GM18505 (cell line): Measurements from ENCODE around the gene CDH1.
"Not testable (repeated sequence)": the region's sequence is repeated elsewhere in the genome, so short reads cannot be mapped to it uniquely, and the experiment has no call there.

Experiments
- ATAC-seq: cut with Tn5 transposase; IDR thresholded peaks from one replicate; pipeline ENCODE4 v1.9.1; 2021; ENCODE audit not compliant: unreplicated experiment
- POLR2A ChIP-seq: IDR thresholded peaks from 4 replicates; pipeline ENCODE4 v1.6.1; 2011; ENCODE audit warnings: borderline replicate concordance; ENCODE audit not compliant: insufficient read depth, insufficient read length; ENCODE audit errors: extremely low read depth

Gene CDH1

DNA sequence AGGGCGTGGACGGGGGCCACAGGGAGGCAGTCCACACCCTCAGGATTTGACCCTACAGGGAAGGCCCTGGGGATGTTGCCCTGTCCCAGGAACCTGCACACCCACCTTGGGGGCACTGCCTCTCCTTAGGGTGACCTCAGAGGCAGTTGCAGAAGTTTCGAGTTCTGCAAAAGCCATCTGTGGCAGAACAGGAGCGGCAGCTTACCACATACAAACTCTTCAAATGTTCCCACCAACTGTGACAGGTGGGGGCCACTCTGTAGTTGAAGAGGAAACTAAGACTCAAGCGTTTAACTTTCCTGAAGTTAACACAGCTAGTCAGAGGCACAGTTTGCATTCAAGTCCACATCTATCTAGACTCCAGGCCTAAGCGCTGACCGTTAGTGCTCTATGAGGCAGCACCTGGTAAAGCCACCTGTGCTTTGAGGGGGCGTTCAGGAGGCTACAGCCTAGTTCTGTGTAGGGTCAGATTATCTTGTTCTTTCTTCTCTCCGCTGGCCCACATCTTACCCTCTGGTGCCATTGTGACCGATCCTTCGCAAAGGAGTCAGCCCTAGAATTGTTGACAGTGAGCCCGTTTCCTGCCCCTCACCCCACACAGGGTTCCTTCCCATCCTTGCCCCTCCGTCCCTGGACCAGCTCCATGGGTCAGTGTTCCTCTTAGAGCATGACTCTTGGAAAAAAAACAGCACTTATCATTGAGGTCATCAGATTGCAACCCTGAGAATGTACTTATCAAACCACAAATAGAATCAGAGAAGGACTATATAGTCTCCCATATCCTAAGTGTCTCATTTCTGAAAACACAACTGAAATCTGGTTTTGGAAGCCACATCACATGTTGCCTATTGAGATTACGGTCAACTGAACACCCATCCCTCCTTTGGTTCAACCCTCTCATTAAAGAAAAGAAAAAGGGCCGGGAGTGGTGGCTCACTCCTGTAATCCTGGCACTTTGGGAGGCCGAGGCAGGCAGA is 45.4 kb downstream of the CDH1 start:
- TF ChIP-seq POLR2A, result peak; percentile 24
- ATAC-seq, result peak; percentile 58

DNA sequence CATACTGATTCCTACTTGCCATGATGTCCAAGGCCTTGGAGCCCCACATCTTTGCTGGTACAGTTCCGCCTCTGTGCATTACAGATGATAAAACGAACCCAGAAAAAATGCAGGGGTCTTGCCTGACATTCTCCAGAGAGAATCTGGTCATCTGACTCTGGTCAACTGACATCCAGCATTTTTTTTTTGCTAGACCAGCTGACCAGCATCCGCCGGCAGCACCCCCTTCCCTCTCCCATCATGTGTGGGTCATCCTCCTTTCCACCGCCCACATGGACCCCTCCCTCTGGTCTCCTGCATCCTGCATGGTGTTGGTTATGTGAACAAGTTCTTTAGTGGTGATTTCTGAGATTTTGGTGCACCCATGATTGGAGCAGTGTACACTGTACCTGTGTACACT is 47.1 kb downstream of the CDH1 start:
- no peak for TF ChIP-seq POLR2A
- no peak for ATAC-seq

DNA sequence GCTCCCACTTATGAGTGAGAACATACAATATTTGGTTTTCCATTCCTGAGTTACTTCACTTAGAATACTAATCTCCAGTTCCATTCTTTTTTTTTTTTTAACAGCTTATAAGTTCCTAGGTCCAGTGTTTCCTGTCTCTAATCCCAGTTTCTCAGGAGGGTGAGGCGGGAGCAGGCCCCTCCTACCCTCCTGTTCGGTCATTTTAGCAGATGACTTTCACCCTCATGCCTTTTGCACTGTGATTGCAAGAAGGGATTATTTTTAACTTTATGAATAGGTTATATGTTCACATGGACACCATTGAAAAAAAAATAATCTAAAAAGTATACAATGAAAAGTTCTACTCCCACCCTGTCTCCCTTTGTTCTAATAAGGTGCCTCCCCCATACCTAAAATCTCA is 47.6 kb downstream of the CDH1 start:
- TF ChIP-seq POLR2A, result no peak
- no peak for ATAC-seq

DNA sequence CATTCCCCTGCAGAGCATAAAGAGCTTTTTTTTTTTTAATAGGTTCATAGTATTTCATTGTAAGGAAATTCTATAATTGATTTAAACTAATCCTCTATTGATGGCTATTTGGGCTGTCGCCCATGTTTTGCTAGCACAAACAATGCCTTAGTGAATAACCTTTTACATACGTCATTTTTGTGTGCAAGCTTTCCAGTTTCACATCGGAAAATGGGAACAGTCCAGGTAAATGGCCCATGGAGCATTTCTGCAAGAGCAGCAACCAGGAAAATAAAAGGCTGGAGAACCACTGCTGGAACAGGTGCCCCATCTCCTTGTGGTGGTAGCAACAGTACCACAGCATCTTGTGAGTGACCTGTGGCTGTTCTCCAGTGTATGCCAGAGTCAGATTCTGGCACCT is 48.6 kb downstream of the CDH1 start:
- ATAC-seq, result no peak

DNA sequence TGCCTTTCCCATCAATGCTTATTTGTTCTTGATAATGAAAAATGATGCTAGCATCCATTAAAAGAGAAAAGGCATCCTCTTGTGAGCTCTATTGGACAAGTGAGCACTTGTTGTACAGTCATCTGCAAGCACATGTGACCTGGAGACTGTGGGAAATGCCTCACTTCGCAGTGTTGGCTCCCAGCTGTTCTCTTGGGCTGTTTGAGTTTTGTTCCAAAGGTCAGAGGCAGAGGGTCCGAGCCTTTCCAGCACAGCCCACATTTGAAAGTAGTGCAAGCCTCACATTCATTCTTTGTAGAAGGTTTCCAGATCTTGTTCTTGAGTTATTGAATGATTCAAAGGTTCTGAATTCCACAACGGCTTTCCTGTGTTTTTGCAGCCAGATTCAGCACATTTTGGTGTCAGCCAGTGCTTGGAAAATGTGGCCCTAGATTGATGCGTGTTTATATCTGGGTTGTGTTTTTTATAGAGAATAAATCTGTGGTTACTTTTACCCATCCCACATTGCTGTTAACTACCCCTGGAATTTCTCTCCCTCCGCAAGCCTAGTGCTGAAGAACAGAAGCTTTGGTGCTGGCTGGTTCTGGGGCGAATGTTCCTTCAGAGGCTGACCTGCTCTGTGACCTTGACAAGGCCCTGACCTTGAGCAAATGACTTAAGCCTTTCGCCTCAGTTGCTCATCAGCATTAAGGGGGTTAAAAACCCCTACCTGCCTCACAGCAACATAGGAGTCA is 49.8 kb downstream of the CDH1 start:
- ATAC-seq, result no peak

More for the DNA sequence above, 48.6 kb downstream of the CDH1 start:
- TF ChIP-seq POLR2A, result no peak

DNA sequence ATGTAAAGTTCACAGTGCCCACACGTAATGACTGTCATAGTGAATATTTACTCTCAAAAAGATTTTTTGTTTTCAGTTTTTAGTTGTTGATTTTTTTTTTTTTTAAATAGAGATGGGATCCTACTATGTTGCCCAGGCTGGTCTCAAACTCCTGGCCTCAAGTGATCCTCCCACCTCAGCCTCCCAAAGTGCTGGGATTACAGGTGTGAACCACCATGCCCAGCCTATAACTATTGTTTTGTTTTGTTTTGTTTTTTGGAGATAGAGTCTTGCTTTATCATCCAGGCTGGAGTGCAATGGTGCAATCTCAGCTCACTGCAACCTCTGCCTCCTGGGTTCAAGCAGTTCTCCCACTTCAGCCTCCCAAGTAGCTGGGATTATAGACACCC is 50.3 kb downstream of the CDH1 start:
- not testable (repeated sequence) for ATAC-seq

More for the DNA sequence above, 49.8 kb downstream of the CDH1 start:
- no peak for TF ChIP-seq POLR2A

DNA sequence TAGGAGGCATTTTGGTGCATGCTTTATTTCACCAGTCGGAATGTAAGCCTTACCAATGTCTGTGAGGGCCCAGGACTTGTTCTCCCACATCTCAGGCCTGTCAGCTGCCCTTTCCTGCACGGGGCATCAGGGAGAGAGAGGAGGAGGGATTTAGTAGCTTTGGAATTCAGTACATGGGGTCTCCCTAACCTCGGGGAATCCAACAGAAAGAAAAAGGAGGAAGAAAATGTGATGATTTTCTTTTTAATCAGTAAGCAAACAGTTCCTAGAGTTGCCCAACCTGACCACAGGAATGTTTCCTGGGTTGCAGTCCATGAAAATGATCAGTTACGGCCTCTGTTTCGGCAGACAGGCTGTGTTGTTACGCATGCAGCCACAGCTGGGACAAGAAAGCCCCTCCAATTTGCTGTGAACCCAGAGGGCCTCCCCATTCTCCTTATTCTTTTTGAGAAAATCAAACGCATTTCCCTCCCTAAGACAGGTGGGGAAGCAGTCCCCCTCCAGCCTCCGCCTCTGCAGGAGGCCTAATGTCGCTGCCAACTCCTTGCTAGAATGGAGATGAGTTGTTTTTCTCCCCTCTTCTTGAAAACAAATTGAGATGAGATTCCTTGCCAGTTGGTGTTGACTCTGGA is 53.2 kb downstream of the CDH1 start:
- no peak for ATAC-seq
- TF ChIP-seq POLR2A, result no peak

DNA sequence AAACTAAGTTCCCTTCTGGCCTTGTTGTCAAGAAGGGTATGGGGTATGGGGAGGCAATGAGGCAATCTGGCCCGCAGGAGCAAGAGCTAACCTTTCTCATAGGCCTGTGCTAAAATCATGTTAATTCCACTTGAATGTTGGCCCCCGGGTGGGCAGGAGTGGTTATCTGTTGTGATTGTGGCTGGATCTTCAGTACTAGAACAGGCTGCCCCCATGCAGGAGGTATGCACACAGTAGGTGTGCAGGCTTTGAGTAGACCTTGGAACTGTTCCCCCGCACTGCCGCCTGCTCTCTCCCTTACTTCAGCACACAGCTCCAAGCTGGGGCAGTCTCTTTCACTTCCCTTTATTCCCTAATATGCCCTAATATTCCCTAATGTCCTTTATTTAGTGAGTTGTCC is 53.9 kb downstream of the CDH1 start:
- no peak for TF ChIP-seq POLR2A
- no peak for ATAC-seq

DNA sequence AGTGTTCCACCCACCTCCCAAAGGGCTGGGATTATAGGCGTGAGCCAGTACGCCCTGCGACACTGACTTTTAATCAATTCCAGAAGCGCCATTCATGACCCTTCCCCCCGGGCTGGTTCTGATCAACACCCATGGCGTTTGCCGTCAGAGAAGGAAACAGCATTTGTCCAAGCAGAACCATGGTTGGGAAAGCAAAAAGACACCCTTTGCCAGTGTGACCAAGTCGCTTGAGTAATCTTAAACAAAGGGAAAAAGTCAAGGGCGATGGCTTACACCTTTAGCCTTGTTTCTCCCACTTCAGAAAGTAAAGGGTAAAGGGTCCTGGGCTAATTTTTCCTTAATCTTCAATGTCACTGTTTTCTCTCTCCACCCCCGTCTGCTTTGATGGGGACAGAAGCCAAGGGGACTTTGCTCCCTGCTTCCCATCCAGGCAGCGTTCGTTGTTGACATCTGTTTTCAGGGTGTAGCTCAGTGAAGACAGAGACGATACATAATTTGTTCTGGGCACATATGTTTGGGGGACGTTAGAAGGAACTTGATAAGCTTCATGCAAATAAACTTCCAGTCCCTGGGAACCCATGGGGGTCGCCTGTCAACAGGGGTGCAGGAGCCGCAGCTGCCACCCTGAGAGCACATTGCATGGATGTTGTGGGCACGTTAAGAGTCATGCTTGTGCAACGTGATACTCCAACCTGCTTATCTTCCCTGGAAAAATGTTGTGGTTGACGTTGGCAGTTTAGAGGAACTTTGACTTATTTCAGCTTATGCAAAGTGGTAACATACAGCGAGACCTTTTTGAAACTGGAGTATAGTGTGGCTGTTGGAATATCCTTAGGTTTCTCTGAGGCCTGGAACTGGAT is 55.6 kb downstream of the CDH1 start:
- ATAC-seq, result no peak
- no peak for TF ChIP-seq POLR2A

DNA sequence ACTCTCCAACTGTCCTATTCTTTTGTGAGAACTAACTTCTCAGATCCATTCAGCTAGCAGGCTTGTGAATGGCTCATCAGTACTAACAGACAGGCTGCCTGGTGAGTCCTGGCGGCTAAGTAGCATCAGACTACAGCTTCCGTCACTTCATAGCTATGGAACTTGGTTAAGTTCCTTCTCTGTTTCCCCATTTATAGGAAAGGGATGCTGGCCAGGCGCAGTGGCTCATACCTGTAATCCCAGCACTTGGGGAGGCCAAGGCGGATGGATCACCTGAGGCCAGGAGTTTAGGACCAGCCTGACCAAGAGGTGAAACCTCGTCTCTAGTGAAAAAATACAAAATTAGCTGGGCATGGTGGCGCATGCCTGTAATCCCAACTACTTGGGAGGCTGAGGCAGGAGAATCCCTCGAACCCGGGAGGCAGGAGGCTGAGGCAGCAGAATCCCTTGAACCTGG is 56.3 kb downstream of the CDH1 start:
- no peak for ATAC-seq
- no peak for TF ChIP-seq POLR2A

DNA sequence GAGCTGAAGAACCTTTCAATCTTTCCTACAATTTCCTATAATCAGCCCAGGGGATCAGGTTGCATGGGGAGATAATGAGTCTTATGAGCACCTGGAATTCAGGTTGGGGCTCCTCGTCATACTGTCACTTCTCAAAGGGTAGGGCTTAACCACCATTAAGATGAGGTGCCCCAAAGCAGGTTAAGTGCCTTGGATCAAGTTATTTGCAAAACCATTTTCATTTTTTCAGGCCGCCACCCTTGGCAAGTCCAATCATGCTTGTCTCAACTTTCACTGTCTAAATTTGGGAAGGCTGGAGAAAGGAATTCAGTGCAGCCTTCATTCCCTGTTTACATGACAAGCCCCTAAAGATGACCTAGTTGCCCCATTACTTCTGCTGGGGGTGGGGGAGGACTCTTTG is 61.3 kb downstream of the CDH1 start:
- ATAC-seq, result no peak
- TF ChIP-seq POLR2A, result no peak

DNA sequence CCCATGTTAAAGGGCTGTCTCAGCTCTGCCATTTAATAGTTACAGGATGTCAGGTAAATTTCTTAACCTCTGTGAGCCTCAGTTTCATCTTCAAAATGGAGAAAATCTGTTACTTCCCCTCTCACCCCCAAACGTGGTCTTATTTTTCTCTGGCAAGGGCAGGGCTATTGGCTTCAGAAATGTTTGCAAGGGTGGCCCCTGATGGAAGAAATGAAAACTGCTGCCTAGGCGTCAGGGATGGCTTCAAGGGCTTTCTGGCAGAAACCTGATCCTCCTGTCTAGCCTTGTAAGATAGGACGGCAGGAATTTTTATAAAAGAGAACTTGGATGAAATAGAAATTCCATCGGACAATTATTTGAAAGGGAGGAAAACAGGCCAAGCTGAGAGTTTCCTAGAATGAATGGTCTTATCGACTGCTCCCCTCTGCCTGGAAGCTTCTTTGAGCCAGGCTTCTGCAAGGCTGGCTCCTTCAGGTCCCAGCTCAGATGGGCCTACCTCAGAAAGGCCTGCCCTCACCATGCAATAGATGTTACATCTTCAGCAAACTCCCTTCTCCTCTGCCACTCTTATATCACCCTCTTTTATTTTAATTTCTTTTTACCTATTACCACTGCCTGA is 63.3 kb downstream of the CDH1 start:
- ATAC-seq, result peak; percentile 58
- no peak for TF ChIP-seq POLR2A

DNA sequence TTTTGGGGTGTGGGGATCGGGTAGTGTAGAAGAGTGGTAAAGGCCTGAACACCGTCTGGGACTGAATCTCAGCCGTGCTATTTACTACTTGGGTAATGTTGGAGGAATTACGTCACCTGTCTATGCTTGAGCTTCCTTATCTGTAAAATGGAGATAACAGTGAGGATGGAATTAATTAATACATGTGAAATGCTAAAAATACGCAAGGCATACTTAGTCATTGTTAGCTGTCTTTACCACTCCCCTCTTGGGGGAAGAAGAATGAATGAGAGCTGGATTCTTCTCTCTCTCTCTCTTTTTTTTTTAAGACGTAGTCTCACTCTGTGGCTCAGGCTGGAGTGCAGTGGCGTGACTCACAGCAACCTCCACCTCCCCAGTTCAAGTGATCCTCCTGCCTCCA is 65.1 kb downstream of the CDH1 start:
- ATAC-seq, result no peak
- TF ChIP-seq POLR2A, result no peak

DNA sequence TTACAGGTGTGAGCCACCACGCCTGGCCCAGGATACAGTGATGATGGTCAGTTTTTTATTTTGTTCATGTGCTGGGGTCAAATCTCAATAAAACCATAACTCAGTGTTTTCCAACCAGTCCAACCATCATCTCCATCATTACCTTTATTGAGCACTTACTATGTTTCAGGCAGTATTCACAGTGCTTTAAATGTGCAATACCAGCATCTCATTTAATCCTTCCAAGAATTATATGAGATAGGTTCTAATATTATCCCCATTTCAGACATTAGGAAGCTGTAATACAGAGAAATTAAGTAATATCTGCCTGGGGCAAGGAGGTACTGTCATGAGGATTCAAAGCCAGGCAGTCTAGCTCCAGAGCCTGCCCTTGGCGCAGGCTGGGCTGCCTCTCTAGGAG is 69.3 kb downstream of the CDH1 start:
- no peak for ATAC-seq
- TF ChIP-seq POLR2A, result no peak
